Left lobe of liver (tissue), 2 donors: ENCODE data around the gene LRRC43. TPM values are rescaled to one million over a fixed set of nuclear protein-coding genes. Genes with fewer than 3 reads are reported as not detected.
A peak's percentile ranks its signal among the peaks of the same experiment; 100 is the strongest.
"Not testable (repeated sequence)": the region's sequence is repeated elsewhere in the genome, so short reads cannot be mapped to it uniquely, and the experiment has no call there.

Source experiments
- ATAC-seq: fragments of 200-7000 bp; cut with Tn5 transposase; one replicate; pipeline ENCODE4 v1.9.1; 2020; ENCODE audit warnings: mild to moderate bottlenecking, moderate library complexity
- DNase-seq: peaks from one replicate; pipeline ENCODE4 v3.0.0-alpha.2; 2020; ENCODE audit warnings: low spot score
- total RNA-seq: library from RNA; stranded (reverse); gene quantifications from one replicate; pipeline ENCODE4 v1.2.1, GENCODE V29; 2021
- donor health status: DM: no; HTN: no; CAD: no; lungs with moderate emphysema.
- donor health status: DM: no; HTN: yes; CAD: no.

LRRC43 gene
- total RNA-seq, 1 donor from 2014 or later, result 0.35 TPM

- DNase-seq (no peak), ATAC-seq (no peak)
These were observed 30.2 kb upstream of the LRRC43 start for GRCh38 chr12:122152754-122153153.

- ATAC-seq, result no peak
These were observed 27.2 kb upstream of the LRRC43 start for GRCh38 chr12:122155705-122156104.

GRCh38 chr12:122158700-122159285 is 24.1 kb upstream of the LRRC43 start:
- ATAC-seq (no peak), DNase-seq (no peak)

More at GRCh38 chr12:122155705-122156104, 27.2 kb upstream of the LRRC43 start:
- no peak for DNase-seq

GRCh38 chr12:122159882-122160281 is 23.0 kb upstream of the LRRC43 start:
- ATAC-seq (no peak), DNase-seq (no peak)

GRCh38 chr12:122160761-122161160 is 22.2 kb upstream of the LRRC43 start:
- DNase-seq (no peak), ATAC-seq (no peak)

GRCh38 chr12:122161682-122162081 is 21.2 kb upstream of the LRRC43 start:
- DNase-seq, result no peak
- no peak for ATAC-seq

- DNase-seq (no peak), ATAC-seq (no peak)
These were observed 19.9 kb upstream of the LRRC43 start for GRCh38 chr12:122162976-122163375.

GRCh38 chr12:122166422-122167349 is 16.2 kb upstream of the LRRC43 start:
- ATAC-seq, result no peak
- DNase-seq, result no peak

- no peak for DNase-seq
These were observed 15.5 kb upstream of the LRRC43 start for GRCh38 chr12:122167356-122167925.

GRCh38 chr12:122168492-122168891 is 14.4 kb upstream of the LRRC43 start:
- no peak for DNase-seq
- ATAC-seq, result no peak

More at GRCh38 chr12:122167356-122167925, 15.5 kb upstream of the LRRC43 start:
- peak; percentile 40 for ATAC-seq

GRCh38 chr12:122171399-122171798 is 11.5 kb upstream of the LRRC43 start:
- ATAC-seq (no peak), DNase-seq (no peak)

- ATAC-seq (peak; percentile 59), DNase-seq (no peak)
These were observed 10.5 kb upstream of the LRRC43 start for GRCh38 chr12:122172262-122172939.

- ATAC-seq, result no peak
- no peak for DNase-seq
These were observed 8.6 kb upstream of the LRRC43 start, which contains the start of gene IL31 for GRCh38 chr12:122174155-122174845. Gene IL31 (minus strand): TSS chr12:122174221. CDS start chr12:122174172, 49 bp downstream.

- DNase-seq, ATAC-seq: not testable (repeated sequence)
These were observed 6.5 kb upstream of the LRRC43 start for GRCh38 chr12:122176473-122176872.

- DNase-seq, result no peak
These were observed 641 bp downstream of the LRRC43 start for GRCh38 chr12:122183588-122183940.

GRCh38 chr12:122184517-122184916 is 1.6 kb downstream of the LRRC43 start:
- no peak for ATAC-seq

More at GRCh38 chr12:122183588-122183940, 641 bp downstream of the LRRC43 start:
- no peak for ATAC-seq

GRCh38 chr12:122185079-122185478 is 2.2 kb downstream of the LRRC43 start:
- ATAC-seq (no peak), DNase-seq (no peak)

More at GRCh38 chr12:122184517-122184916, 1.6 kb downstream of the LRRC43 start:
- DNase-seq, result no peak

- DNase-seq (peak; percentile 50), ATAC-seq (peak; percentile 83)
These were observed 2.7 kb downstream of the LRRC43 start for GRCh38 chr12:122185494-122186082.

- DNase-seq (no peak), ATAC-seq (no peak)
These were observed 4.5 kb downstream of the LRRC43 start for GRCh38 chr12:122187466-122187865.
